OCI-LY3 (cell line): ENCODE results near the gene ACOT9.

ENCODE experiments used
- EZH2phosphoT487 ChIP-seq: fragments of 200-600 bp; shearing (Covaris generic); IDR thresholded peaks from 2 replicates; pipeline ENCODE4 v1.6.1; 2018; ENCODE audit warnings: antibody characterized with exemption, mixed run types, low read depth
- TF ChIP-seq, protein P1 (sequence below): fragments of 200-600, 300-600 bp; sonication (generic); IDR thresholded peaks from 2 replicates; pipeline ENCODE4 v1.5.1; 2014; ENCODE audit warnings: antibody characterized with exemption, low read length, low read depth

DNA sequence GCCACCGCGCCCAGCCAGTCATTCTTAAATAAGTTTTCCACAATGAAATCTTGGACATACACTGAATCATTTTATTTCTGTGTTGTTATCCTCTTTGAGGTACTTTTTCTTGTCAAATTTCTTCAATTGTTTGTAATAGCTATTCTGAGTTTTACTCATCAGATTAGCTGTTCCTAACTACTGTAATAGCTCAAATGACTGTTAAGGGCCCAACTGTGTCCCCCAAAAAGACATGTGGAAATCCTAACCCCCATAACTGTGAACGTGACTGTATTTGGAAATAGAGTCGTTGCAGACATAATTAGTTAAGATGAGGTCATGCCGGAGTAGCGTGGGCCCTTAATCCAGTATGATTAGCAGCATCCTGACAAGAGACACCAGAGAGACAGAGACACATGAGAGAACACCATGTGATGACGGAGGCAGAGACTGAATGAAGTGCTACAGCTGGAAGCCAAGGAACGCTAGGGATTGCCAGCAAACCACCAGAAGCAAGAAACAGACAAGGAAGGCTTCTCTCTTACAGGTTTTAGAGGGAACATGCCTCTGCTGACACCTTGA, 22.9 kb downstream of the ACOT9 start:
- TF ChIP-seq EZH2phosphoT487, result no peak
- TF ChIP-seq, protein P1, sequence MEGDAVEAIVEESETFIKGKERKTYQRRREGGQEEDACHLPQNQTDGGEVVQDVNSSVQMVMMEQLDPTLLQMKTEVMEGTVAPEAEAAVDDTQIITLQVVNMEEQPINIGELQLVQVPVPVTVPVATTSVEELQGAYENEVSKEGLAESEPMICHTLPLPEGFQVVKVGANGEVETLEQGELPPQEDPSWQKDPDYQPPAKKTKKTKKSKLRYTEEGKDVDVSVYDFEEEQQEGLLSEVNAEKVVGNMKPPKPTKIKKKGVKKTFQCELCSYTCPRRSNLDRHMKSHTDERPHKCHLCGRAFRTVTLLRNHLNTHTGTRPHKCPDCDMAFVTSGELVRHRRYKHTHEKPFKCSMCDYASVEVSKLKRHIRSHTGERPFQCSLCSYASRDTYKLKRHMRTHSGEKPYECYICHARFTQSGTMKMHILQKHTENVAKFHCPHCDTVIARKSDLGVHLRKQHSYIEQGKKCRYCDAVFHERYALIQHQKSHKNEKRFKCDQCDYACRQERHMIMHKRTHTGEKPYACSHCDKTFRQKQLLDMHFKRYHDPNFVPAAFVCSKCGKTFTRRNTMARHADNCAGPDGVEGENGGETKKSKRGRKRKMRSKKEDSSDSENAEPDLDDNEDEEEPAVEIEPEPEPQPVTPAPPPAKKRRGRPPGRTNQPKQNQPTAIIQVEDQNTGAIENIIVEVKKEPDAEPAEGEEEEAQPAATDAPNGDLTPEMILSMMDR, result no peak
